A549 (cell line): Measurements from ENCODE around the gene CCDC120. TPM values are rescaled to one million over a fixed set of nuclear protein-coding genes. Genes with fewer than 3 reads are reported as not detected.

ENCODE experiments used
- CBX2 ChIP-seq: fragments of 200-600 bp; sonication (generic); IDR thresholded peaks from 2 replicates; pipeline ENCODE4 v1.6.1; 2016; ENCODE audit warnings: low read depth, mild to moderate bottlenecking, borderline replicate concordance
- CEBPB ChIP-seq, 2 experiments: fragments of >200 bp in 1 of 2; sonication (Bioruptor Twin) in 1 of 2; formaldehyde crosslinking in 1 of 2; IDR thresholded peaks; 2 replicates each; pipeline ENCODE4 v1.6.1; 2012 to 2016
- CHD2 ChIP-seq: fragments of 150-350 bp; IDR thresholded peaks from 2 replicates; pipeline ENCODE4 v1.6.1; 2014; ENCODE audit warnings: low read length; ENCODE audit not compliant: partially characterized antibody
- EHF ChIP-seq: fragments of 250-450 bp; sonication (Bioruptor Pico); IDR thresholded peaks from 2 replicates; pipeline ENCODE4 v1.5.0; 2020; ENCODE audit warnings: mild to moderate bottlenecking
- FOSL2 ChIP-seq, 2 experiments: fragments of 450-650 bp in 1 of 2; fragments of >200 bp in 1 of 2; sonication (Bioruptor Twin) in 1 of 2; formaldehyde crosslinking; IDR thresholded peaks; 2 replicates each; pipeline versions ENCODE4 v1.5.0 to v1.6.1; 2016 to 2020; ENCODE audit warnings: mild to moderate bottlenecking in 1 of 2, moderate library complexity in 1 of 2
- GATA3 ChIP-seq: IDR thresholded peaks from 2 replicates; pipeline ENCODE4 v1.6.1; 2012; ENCODE audit warnings: borderline replicate concordance
- HEYL ChIP-seq: fragments of 250-450 bp; sonication (Bioruptor Pico); IDR thresholded peaks from 2 replicates; pipeline ENCODE4 v1.8.0; 2021; ENCODE audit warnings: mild to moderate bottlenecking, moderate library complexity
- HOXA7 ChIP-seq: fragments of 250-450 bp; sonication (Bioruptor Pico); IDR thresholded peaks from 2 replicates; pipeline ENCODE4 v1.5.0; 2020; ENCODE audit warnings: mild to moderate bottlenecking, moderate library complexity
- HOXB13 ChIP-seq: fragments of 250-450 bp; sonication (Bioruptor Pico); IDR thresholded peaks from 2 replicates; pipeline ENCODE4 v1.5.0; 2020; ENCODE audit warnings: low read depth, mild to moderate bottlenecking, moderate library complexity
- JUN ChIP-seq, 2 experiments: fragments of >200 bp; sonication (Bioruptor Twin); formaldehyde crosslinking; IDR thresholded peaks; 2 replicates in 1 of 2; 3 replicates in 1 of 2; pipeline ENCODE4 v1.6.1; 2016 to 2017
- KDM5A ChIP-seq: fragments of 200-600 bp; sonication (generic); IDR thresholded peaks from 2 replicates; pipeline ENCODE4 v1.6.1; 2016; ENCODE audit warnings: antibody characterized with exemption, mild to moderate bottlenecking
- MAFK ChIP-seq: fragments of 450-650 bp; IDR thresholded peaks from 2 replicates; pipeline ENCODE4 v1.6.1; 2014; ENCODE audit not compliant: partially characterized antibody
- PHF8 ChIP-seq: fragments of 200-600 bp; sonication (generic); IDR thresholded peaks from 2 replicates; pipeline ENCODE4 v1.6.1; 2016; ENCODE audit warnings: low read depth, mild to moderate bottlenecking, antibody characterized with exemption, moderate library complexity, borderline replicate concordance
- POLR2AphosphoS2 ChIP-seq: conservative IDR thresholded peaks from 2 replicates; pipeline ENCODE4 v1.6.1; 2012; ENCODE audit warnings: low read length, improper control_type of control experiment, inconsistent platforms
- RARB ChIP-seq: fragments of 250-450 bp; sonication (Bioruptor Pico); IDR thresholded peaks from 2 replicates; pipeline ENCODE4 v1.8.0; 2021; ENCODE audit warnings: mild to moderate bottlenecking, moderate library complexity
- ZFP36 ChIP-seq: fragments of 450-650 bp; IDR thresholded peaks from 2 replicates; pipeline ENCODE4 v1.6.1; 2014; ENCODE audit warnings: borderline replicate concordance; ENCODE audit not compliant: partially characterized antibody
- ZNF302 ChIP-seq: fragments of 250-450 bp; sonication (Bioruptor Pico); IDR thresholded peaks from 2 replicates; pipeline ENCODE4 v1.9.0; 2021; ENCODE audit warnings: inconsistent platforms, mild to moderate bottlenecking, moderate library complexity
- polyA plus RNA-seq, 4 experiments: library from polyadenylated mRNA; depleted of rRNA in 3 of 4; stranded (reverse); fragments of >200 nt; fragmentation: RNase III in 1 of 4; extraction: RNeasy Plus Mini Kit Qiagen cat#74134 plus additional on column Dnase treatment in 1 of 4; gene quantifications; 2 replicates in 3 of 4; 3 replicates in 1 of 4; pipeline ENCODE4 v1.2.3, GENCODE V29; 2011 to 2017
- TF ChIP-seq, protein P1 (sequence below): fragments of 250-450 bp; sonication (Bioruptor Pico); IDR thresholded peaks from 2 replicates; pipeline ENCODE4 v1.5.0; 2021; ENCODE audit warnings: mild to moderate bottlenecking, moderate library complexity, borderline replicate concordance
- TF ChIP-seq, protein P2 (sequence below): IDR thresholded peaks from 2 replicates; pipeline ENCODE4 v1.6.1; 2012
- TF ChIP-seq, protein P3 (sequence below): fragments of >200 bp; sonication (Bioruptor Twin); formaldehyde crosslinking; IDR thresholded peaks from 3 replicates; pipeline ENCODE4 v1.5.1; 2016
- TF ChIP-seq, protein P4 (sequence below): IDR thresholded peaks from 2 replicates; pipeline ENCODE4 v1.6.1; 2012; ENCODE audit warnings: low read depth, borderline replicate concordance
- TF ChIP-seq, protein P5 (sequence below): fragments of >200 bp; sonication (Bioruptor Twin); formaldehyde crosslinking; IDR thresholded peaks from 2 replicates; pipeline ENCODE4 v1.6.1; 2016
- TF ChIP-seq, protein P6 (sequence below): fragments of 250-450 bp; sonication (Bioruptor Pico); IDR thresholded peaks from 2 replicates; pipeline ENCODE4 v1.5.0; 2020; ENCODE audit warnings: low read depth, mild to moderate bottlenecking, moderate library complexity

CCDC120 gene
- polyA plus RNA-seq, 2 of the 4 experiments (the other 2 are of a cell fraction) = 1.6 to 4.1 TPM

DNA sequence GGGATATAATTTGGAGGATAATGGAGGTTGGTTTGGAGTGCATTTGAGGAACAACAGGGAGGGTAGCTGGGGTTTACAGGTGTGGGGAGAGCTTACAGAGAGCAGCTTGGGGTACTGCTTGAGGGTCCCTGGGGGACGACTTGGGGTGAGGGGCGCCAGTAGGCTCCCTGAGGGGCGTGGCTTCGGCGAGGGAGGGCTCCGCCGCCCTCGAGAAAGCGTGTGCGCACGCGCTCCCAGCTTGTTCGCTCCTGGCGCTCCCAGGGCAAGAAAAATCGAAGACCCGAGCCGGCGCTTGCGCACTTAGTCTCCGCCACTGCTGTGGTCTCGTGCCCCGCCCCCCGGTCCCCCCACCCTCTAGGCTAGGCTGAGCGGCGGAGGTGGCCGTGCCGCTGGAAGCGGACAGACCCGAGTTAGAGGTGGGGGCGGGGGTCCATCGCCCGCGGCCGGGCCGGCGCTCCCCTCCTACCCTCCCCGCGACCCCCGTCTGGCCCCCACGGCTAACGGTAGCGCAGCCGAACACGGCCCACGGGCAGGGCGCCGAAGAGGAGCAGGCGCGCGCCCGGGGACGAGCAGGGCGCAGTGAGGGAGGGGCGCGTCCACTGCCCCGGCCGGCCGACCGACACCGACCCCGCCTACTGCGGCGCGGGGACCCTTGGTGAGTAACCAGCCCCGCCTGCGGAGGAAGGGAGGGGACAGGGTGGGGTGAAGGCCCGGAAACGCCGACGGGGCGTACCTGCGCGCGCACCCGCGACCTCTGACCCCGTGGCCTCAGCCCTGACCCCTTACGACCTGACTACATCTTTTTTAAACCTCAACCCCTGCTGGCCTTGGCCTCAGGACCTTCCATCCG is 5.4 kb upstream of the CCDC120 start (continued):
- TF ChIP-seq MAFK = no peak
- TF ChIP-seq HOXB13 (CRISPR knock-in tag) = no peak
- no peak for TF ChIP-seq EHF (CRISPR knock-in tag)
- TF ChIP-seq GATA3 = no peak
- TF ChIP-seq RARB = no peak
- TF ChIP-seq, protein P1, sequence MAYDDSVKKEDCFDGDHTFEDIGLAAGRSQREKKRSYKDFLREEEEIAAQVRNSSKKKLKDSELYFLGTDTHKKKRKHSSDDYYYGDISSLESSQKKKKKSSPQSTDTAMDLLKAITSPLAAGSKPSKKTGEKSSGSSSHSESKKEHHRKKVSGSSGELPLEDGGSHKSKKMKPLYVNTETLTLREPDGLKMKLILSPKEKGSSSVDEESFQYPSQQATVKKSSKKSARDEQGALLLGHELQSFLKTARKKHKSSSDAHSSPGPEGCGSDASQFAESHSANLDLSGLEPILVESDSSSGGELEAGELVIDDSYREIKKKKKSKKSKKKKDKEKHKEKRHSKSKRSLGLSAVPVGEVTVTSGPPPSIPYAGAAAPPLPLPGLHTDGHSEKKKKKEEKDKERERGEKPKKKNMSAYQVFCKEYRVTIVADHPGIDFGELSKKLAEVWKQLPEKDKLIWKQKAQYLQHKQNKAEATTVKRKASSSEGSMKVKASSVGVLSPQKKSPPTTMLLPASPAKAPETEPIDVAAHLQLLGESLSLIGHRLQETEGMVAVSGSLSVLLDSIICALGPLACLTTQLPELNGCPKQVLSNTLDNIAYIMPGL (CRISPR knock-in tag) = no peak
- TF ChIP-seq FOSL2 (IDR thresholded peaks at IDR 0.05) = no peak
- no peak for TF ChIP-seq FOSL2 (CRISPR knock-in tag; IDR thresholded peaks at IDR 0.05)
- TF ChIP-seq CHD2 = no peak
- no peak for TF ChIP-seq HEYL (CRISPR knock-in tag)
- TF ChIP-seq, protein P2, sequence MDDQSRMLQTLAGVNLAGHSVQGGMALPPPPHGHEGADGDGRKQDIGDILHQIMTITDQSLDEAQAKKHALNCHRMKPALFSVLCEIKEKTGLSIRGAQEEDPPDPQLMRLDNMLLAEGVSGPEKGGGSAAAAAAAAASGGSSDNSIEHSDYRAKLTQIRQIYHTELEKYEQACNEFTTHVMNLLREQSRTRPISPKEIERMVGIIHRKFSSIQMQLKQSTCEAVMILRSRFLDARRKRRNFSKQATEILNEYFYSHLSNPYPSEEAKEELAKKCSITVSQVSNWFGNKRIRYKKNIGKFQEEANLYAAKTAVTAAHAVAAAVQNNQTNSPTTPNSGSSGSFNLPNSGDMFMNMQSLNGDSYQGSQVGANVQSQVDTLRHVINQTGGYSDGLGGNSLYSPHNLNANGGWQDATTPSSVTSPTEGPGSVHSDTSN = no peak
- TF ChIP-seq, protein P3, sequence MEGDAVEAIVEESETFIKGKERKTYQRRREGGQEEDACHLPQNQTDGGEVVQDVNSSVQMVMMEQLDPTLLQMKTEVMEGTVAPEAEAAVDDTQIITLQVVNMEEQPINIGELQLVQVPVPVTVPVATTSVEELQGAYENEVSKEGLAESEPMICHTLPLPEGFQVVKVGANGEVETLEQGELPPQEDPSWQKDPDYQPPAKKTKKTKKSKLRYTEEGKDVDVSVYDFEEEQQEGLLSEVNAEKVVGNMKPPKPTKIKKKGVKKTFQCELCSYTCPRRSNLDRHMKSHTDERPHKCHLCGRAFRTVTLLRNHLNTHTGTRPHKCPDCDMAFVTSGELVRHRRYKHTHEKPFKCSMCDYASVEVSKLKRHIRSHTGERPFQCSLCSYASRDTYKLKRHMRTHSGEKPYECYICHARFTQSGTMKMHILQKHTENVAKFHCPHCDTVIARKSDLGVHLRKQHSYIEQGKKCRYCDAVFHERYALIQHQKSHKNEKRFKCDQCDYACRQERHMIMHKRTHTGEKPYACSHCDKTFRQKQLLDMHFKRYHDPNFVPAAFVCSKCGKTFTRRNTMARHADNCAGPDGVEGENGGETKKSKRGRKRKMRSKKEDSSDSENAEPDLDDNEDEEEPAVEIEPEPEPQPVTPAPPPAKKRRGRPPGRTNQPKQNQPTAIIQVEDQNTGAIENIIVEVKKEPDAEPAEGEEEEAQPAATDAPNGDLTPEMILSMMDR = no peak
- TF ChIP-seq CEBPB (IDR thresholded peaks at IDR 0.05) = no peak
- TF ChIP-seq JUN (IDR thresholded peaks at IDR 0.05) = peak in 1 of 2 experiments; percentile 46; a peak in 1 of 5 replicates
- no peak for TF ChIP-seq CBX2
- no peak for TF ChIP-seq POLR2AphosphoS2
- no peak for TF ChIP-seq ZNF302
- TF ChIP-seq, protein P4, sequence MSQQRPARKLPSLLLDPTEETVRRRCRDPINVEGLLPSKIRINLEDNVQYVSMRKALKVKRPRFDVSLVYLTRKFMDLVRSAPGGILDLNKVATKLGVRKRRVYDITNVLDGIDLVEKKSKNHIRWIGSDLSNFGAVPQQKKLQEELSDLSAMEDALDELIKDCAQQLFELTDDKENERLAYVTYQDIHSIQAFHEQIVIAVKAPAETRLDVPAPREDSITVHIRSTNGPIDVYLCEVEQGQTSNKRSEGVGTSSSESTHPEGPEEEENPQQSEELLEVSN = peak; percentile 62; the same call in 1 of the 2 replicates
- TF ChIP-seq HOXA7 (CRISPR knock-in tag) = no peak
- TF ChIP-seq, protein P5, sequence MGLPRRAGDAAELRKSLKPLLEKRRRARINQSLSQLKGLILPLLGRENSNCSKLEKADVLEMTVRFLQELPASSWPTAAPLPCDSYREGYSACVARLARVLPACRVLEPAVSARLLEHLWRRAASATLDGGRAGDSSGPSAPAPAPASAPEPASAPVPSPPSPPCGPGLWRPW = no peak
- TF ChIP-seq KDM5A = no peak
- TF ChIP-seq, protein P6, sequence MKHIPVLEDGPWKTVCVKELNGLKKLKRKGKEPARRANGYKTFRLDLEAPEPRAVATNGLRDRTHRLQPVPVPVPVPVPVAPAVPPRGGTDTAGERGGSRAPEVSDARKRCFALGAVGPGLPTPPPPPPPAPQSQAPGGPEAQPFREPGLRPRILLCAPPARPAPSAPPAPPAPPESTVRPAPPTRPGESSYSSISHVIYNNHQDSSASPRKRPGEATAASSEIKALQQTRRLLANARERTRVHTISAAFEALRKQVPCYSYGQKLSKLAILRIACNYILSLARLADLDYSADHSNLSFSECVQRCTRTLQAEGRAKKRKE (CRISPR knock-in tag) = no peak
- TF ChIP-seq ZFP36 = no peak
- peak; percentile 47; the same call in 1 of the 2 replicates for TF ChIP-seq PHF8
- TF ChIP-seq, all 56 proteins: peak for 6
